ENCODE measurements around the gene NDUFB8. TPM values are rescaled to one million over a fixed set of nuclear protein-coding genes. Genes with fewer than 3 reads are reported as not detected.

The NDUFB8 gene
- total RNA-seq, 4 donors from 2014 or later, result 70.3 to 265 (median 137) TPM

- no peak for TF ChIP-seq POLR2A (IDR thresholded peaks at IDR 0.05)
- TF ChIP-seq, protein P1, sequence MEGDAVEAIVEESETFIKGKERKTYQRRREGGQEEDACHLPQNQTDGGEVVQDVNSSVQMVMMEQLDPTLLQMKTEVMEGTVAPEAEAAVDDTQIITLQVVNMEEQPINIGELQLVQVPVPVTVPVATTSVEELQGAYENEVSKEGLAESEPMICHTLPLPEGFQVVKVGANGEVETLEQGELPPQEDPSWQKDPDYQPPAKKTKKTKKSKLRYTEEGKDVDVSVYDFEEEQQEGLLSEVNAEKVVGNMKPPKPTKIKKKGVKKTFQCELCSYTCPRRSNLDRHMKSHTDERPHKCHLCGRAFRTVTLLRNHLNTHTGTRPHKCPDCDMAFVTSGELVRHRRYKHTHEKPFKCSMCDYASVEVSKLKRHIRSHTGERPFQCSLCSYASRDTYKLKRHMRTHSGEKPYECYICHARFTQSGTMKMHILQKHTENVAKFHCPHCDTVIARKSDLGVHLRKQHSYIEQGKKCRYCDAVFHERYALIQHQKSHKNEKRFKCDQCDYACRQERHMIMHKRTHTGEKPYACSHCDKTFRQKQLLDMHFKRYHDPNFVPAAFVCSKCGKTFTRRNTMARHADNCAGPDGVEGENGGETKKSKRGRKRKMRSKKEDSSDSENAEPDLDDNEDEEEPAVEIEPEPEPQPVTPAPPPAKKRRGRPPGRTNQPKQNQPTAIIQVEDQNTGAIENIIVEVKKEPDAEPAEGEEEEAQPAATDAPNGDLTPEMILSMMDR (IDR thresholded peaks at IDR 0.05), result no peak
- no peak for TF ChIP-seq POLR2AphosphoS5 (IDR thresholded peaks at IDR 0.05)
- no peak for TF ChIP-seq EP300 (IDR thresholded peaks at IDR 0.05; ENCODE audit: low read depth)
- intact Hi-C loops (cut with DNase I; ENCODE audit: low total_unique reads), result no loop called here
- no peak within 1 kb of the TSS for H3K27ac ChIP-seq
- H3K27me3 ChIP-seq, result peaks cover 8% of the 10 kb centered on the region
- H3K36me3 ChIP-seq, result peaks cover 0 to 14% (median 5%) of the 10 kb centered on the region in 4 donors
- peaks cover 0 to 12% (median 6%) of the 10 kb centered on the region in 4 donors for H3K4me1 ChIP-seq
- peak; percentile 17 for DNase-seq
- no peaks in the 10 kb centered on the region for H3K9me3 ChIP-seq
- in situ Hi-C loops (cut with MboI; ENCODE audit: low pct_ligation_motif_present in 1 of 4, low pct_unique_long_range_greater_than_20kb in 1 of 4, low sequenced_read_pairs in 3 of 4), result loop anchor here in 3 of 4 donors (5.0 to 25.0 kb wide), 4 partner anchors 82 to 182 kb away; partner anchors contain the start of genes SCD (in 3 of the 3) and PKD2L1 (in 2 of the 3)
- peak within 1 kb of the TSS; percentile 20 to 47 (median 28) for H3K4me3 ChIP-seq
- WGBS, 2 donors (ENCODE audit: low coverage in 1 of 2), result 44 to 53% methylated on average over 2 to 58 of the region's 72 CpGs
Observed at GRCh38 chr10:100519311-100520051, 10.2 kb downstream of the NDUFB8 start, which contains the start of gene SEC31B. Gene SEC31B (minus strand): TSS chr10:100519861. CDS start chr10:100516952, 2,909 bp downstream.

DNA sequence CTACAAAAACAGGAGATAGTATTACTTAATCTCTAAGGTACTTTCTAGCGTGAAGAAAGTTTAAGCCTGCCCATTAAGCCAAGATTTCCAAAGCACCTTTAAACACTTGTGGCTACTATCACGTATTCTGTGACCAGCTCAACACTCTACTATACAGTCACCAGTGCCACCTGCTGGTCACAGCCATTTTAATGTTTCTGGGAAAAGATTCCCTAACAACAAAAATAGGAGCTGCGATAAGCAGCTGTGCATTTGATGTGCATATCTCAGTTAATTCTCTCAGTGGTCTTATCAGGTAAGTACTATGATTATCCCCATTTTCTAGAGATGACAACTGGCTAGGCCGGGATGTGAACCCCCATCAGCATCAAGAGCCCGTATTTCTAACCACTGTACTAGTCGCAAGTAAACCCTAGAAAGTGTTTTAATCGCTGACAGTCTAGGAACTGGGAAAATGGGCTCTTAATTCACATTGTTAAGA lies 10.9 kb downstream of the NDUFB8 start:
- in situ Hi-C loops (cut with MboI; ENCODE audit: low pct_ligation_motif_present in 1 of 4, low pct_unique_long_range_greater_than_20kb in 1 of 4, low sequenced_read_pairs in 3 of 4) (loop anchor here in 3 of 4 donors (5.0 to 25.0 kb wide), 4 partner anchors 82 to 182 kb away; partner anchors contain the start of genes SCD (in 3 of the 3) and PKD2L1 (in 2 of the 3)), intact Hi-C loops (cut with DNase I; ENCODE audit: low total_unique reads) (no loop called here)
- TF ChIP-seq, protein P1 (IDR thresholded peaks at IDR 0.05), result peak; percentile 65 to 71 (median 68)
- TF ChIP-seq POLR2A (IDR thresholded peaks at IDR 0.05) (no peak), EP300 (IDR thresholded peaks at IDR 0.05; ENCODE audit: low read depth) (no peak)
- Histone ChIP-seq H3K4me1 (peaks cover 0 to 12% (median 6%) of the 10 kb centered on the region in 4 donors), H3K4me3 (peak overlapping the region in 3 of 4 donors; percentile 20 to 47 (median 36)), H3K27ac (no peak overlapping the region), H3K9me3 (no peaks in the 10 kb centered on the region), H3K27me3 (peaks cover 8% of the 10 kb centered on the region), H3K36me3 (peaks cover 0 to 9% (median 1%) of the 10 kb centered on the region in 4 donors)
- DNase-seq, result peak; percentile 70
- WGBS, 2 donors (ENCODE audit: low coverage in 1 of 2), result 27 to 60% methylated on average over 1 to 7 of the region's 7 CpGs

- in situ Hi-C loops (cut with MboI; ENCODE audit: low pct_ligation_motif_present in 1 of 4, low pct_unique_long_range_greater_than_20kb in 1 of 4, low sequenced_read_pairs in 3 of 4), result loop anchor here in 3 of 4 donors (5.0 to 25.0 kb wide), 4 partner anchors 80 to 180 kb away; partner anchors contain the start of genes SCD (in 3 of the 3) and PKD2L1 (in 2 of the 3)
- intact Hi-C loops (cut with DNase I; ENCODE audit: low total_unique reads), result no loop called here
- Histone ChIP-seq H3K36me3 (peaks cover 0 to 5% (median 0%) of the 10 kb centered on the region in 4 donors), H3K27me3 (peaks cover 8% of the 10 kb centered on the region), H3K4me1 (peaks cover 0 to 12% (median 6%) of the 10 kb centered on the region in 4 donors), H3K27ac (no peak overlapping the region), H3K9me3 (no peaks in the 10 kb centered on the region), H3K4me3 (no peak overlapping the region)
- TF ChIP-seq POLR2AphosphoS5 (IDR thresholded peaks at IDR 0.05) (no peak), POLR2A (IDR thresholded peaks at IDR 0.05) (no peak), EP300 (IDR thresholded peaks at IDR 0.05; ENCODE audit: low read depth) (no peak)
- TF ChIP-seq, protein P1 (IDR thresholded peaks at IDR 0.05), result no peak
- 94% methylated on average over 2 of the region's 2 CpGs; no CpG with 5 or more reads in 1 of the 2 donors for WGBS, 2 donors (ENCODE audit: low coverage in 1 of 2)
- no peak for DNase-seq
Observed at GRCh38 chr10:100516847-100517246, 12.8 kb downstream of the NDUFB8 start.

DNA sequence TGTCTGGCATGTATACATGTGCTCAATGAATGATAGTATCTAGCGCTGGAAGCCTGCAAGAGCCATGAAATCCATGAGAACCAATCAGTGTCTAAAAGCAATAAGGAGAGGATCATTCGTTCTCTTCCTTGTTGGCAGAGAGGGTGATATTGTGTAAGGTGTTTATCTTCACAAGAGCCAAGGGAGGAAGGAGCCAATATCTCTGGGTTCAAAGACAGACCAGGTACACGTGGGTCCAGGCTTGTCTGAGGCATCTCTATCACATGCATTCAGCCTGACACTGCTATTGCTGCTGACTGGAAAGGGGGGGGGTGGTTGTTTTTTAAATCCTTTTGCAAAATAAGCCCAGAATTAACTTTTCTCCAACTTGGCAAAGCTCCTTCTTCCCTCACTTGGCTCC lies 14.1 kb downstream of the NDUFB8 start:
- intact Hi-C loops (cut with DNase I; ENCODE audit: low total_unique reads) (no loop called here), in situ Hi-C loops (cut with MboI; ENCODE audit: low pct_ligation_motif_present in 1 of 4, low pct_unique_long_range_greater_than_20kb in 1 of 4, low sequenced_read_pairs in 3 of 4) (loop anchor here in 3 of 4 donors (5.0 to 25.0 kb wide), 4 partner anchors 78 to 178 kb away; partner anchors contain the start of genes SCD (in 3 of the 3) and PKD2L1 (in 2 of the 3))
- WGBS, 2 donors (ENCODE audit: low coverage in 1 of 2), result 73% methylated on average over 3 of the region's 3 CpGs; no CpG with 5 or more reads in 1 of the 2 donors
- Histone ChIP-seq H3K9me3 (no peaks in the 10 kb centered on the region), H3K36me3 (peaks cover 0 to 5% (median 0%) of the 10 kb centered on the region in 4 donors), H3K27me3 (peaks cover 8% of the 10 kb centered on the region), H3K27ac (no peak overlapping the region), H3K4me3 (no peak overlapping the region), H3K4me1 (peaks cover 0 to 12% (median 6%) of the 10 kb centered on the region in 4 donors)
- no peak for DNase-seq
- no peak for TF ChIP-seq POLR2AphosphoS5 (IDR thresholded peaks at IDR 0.05)
- TF ChIP-seq POLR2A (IDR thresholded peaks at IDR 0.05), result no peak
- TF ChIP-seq EP300 (IDR thresholded peaks at IDR 0.05; ENCODE audit: low read depth), result no peak
- TF ChIP-seq, protein P1 (IDR thresholded peaks at IDR 0.05), result no peak

All from transverse colon (tissue), 4 donors.